Keratinocyte (primary cell): ENCODE results near the gene COL8A2.

Experiments
- CTCF ChIP-seq, 3 experiments: IDR thresholded peaks in 1 of 3; conservative IDR thresholded peaks in 1 of 3; optimal IDR thresholded peaks in 1 of 3; 2 replicates in 2 of 3; 3 replicates in 1 of 3; pipeline versions ENCODE3 to v1.5.1; 2011; ENCODE audit warnings: low read length in 3 of 3, mild to moderate bottlenecking in 3 of 3, moderate library complexity in 2 of 3, control low read depth in 1 of 3, inconsistent platforms in 1 of 3; ENCODE audit not compliant: insufficient read depth in 2 of 3; ENCODE audit errors: extremely low read depth in 1 of 3
- EZH2 ChIP-seq: IDR thresholded peaks from one replicate; pipeline ENCODE4 v1.6.1; 2012; ENCODE audit warnings: inconsistent platforms, mild to moderate bottlenecking, low read length, moderate library complexity

GRCh38 chr1:36157115-36157903 lies 32.3 kb upstream of the COL8A2 start:
- TF ChIP-seq EZH2, result no peak
- TF ChIP-seq CTCF (optimal IDR thresholded peaks at IDR 0.05 in 1 of 3, IDR thresholded peaks at IDR 0.05 in 1 of 3, conservative IDR thresholded peaks at IDR 0.05 in 1 of 3; ENCODE audit: extremely low read depth in 1 of 3, insufficient read depth in 2 of 3, low read length in 3 of 3), result no peak
